Kidney glomerular epithelial cell (primary cell): ENCODE results near the gene CRLF1.

Experiments
- DNase-seq: peaks from one replicate; lab custom pipeline; 2025; lab: John Stamatoyannopoulos, UW

CRLF1 gene, protein sequence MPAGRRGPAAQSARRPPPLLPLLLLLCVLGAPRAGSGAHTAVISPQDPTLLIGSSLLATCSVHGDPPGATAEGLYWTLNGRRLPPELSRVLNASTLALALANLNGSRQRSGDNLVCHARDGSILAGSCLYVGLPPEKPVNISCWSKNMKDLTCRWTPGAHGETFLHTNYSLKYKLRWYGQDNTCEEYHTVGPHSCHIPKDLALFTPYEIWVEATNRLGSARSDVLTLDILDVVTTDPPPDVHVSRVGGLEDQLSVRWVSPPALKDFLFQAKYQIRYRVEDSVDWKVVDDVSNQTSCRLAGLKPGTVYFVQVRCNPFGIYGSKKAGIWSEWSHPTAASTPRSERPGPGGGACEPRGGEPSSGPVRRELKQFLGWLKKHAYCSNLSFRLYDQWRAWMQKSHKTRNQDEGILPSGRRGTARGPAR

DNA sequence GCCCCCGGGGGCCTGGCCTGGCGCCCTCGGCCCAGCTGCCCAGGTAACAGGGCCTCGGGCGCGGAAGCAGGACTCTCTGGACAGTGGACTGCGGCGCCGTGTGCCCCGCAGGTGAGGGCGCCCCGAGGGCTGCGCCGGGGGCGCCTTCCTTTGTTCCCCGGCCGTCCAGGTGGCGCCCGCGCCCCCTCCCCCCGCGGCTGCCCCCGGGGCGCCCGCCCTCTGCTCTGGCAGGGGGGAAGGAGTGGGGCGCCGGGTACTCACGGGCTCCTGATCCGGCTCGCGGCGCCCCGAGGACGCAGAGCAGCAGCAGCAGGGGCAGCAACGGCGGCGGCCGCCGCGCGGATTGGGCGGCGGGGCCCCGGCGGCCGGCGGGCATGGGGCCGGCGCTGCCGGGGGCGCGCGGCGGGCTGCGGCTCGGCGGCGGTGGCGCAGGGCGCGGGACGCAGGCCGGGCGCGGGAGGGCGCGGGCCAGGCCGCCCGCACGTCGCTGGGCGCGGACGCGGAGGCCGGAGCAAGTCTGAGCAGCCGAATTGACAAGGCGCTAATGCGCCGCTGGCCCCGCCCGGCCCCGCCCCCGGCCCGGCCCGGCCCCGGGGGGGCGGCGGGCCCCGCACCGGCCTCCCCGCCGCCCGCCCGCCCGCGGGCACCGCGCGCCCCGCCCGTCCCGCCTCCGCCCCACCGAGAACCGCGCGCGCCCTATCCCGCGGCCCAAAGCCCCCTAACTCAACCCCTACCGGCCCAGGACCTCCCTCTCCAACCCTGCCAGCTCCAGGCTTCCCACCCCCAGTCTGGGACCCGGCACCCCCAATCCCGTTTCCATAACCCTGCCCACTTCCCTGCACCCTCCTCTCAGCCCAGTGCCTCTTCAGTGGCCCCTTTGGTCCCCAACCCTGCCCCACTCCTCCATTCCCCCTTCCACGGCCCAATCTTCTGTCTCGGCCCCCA lies at the start of gene CRLF1:
TSS of gene CRLF1 (minus strand) at position 519 of the 945 bp plus-strand sequence. CDS start at position 376, 143 bp downstream.
- DNase-seq = no peak

DNA sequence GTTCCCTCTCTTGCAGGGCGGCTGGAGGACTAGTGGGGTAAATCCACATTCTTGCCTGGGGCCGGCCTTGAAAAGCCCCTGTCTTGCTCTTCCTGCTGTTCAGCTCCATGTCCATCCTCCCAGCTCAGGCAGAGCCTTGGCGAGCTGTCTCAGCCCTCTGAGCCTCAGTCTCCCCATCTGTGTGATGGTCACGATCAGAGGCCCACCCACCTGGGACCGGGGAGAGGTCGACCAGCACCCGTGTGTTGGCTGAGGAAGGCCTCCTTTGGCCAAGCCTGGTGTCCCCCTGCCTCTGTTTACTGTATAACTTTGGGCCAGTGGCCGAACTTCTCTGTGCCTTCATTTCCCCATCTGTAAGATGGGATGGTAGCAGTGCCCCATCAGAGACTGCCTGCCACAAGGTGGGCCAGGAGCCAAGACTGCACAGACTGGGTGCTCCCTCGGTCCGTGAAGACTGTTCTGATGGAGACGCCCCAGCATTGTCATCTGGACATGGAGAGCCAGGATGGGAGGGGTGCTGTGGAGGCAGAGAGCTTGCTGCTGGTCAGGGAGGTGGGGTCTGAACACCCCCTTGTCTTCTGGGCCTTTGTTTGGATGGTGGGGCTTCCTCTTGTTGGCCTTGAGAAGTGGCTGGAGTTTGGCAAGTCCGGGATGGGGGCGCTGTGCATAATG lies 48.7 kb upstream of the CRLF1 start:
- no peak for DNase-seq

DNA sequence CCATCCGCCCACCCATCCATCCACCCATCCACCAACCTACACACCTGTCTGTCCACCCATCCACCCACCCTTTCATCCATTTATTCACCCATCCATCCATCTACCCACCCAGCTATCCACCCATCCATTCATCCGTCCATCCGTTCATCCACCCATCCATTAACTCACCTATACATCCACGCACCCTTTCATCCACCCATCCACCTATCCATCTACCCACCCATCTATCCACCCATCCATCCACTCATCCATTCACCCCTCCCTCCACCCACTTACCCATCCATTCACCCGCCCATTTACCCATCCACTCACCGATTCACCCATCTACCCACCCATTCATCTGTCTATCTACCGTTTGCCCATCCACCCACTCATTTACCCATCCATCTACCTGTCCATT lies 47.9 kb upstream of the CRLF1 start:
- no peak for DNase-seq

DNA sequence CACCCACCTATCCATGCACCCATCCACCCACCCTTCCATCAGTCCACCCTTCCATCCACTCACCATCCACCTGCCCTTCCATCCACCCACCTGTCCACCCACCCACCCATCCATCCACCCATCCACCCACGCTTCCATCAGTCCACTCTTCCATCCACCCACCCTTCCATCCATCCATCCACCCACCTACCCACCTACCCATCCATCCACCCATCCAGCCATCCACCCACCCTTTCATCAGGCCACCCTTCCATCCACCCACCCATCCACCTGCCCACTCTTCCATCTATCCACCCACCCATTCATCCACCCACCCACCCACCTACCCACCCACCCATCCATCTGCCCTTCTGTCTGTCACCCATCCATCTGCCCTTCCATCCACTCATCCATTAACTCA lies 47.3 kb upstream of the CRLF1 start:
- DNase-seq = no peak

DNA sequence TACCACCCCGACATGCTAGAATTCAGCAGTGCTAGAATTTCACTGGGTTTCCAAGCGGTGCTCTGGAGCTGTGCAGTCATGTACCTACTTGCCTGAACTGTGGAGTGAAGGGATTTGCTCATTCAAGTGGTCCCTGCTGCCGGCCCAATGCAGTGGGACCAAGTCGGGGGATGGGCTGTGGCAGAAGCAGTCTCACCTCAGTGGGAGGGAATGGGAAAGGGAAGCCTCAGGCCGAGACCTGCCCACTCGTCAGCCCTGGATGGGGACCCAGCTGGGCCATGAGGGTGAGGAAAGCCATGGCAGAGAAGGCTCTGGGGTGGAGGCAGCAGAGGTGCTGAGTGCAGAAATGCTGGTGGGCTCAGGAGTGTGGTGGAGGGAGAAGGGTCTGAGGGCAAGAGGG lies 45.1 kb upstream of the CRLF1 start:
- no peak for DNase-seq

DNA sequence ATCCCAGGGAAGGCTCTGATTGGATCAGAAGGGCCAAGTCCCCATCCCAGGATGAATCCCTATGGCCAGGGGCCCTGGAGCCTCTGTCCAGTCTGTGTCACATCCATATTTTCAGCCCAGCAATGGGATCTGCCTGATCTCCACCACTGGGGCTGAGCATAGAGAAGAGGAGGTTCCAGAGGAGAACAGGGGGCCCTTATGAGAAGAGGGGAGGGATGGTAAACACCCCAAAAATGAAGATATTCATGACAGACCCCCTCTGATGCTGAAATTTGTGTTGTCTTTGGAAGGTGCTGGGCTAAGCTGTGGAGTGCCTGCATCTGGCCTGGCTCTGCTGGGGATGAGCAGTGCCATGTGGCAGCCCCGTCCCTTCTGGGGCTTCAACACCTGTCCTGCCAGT lies 44.7 kb upstream of the CRLF1 start:
- no peak for DNase-seq

DNA sequence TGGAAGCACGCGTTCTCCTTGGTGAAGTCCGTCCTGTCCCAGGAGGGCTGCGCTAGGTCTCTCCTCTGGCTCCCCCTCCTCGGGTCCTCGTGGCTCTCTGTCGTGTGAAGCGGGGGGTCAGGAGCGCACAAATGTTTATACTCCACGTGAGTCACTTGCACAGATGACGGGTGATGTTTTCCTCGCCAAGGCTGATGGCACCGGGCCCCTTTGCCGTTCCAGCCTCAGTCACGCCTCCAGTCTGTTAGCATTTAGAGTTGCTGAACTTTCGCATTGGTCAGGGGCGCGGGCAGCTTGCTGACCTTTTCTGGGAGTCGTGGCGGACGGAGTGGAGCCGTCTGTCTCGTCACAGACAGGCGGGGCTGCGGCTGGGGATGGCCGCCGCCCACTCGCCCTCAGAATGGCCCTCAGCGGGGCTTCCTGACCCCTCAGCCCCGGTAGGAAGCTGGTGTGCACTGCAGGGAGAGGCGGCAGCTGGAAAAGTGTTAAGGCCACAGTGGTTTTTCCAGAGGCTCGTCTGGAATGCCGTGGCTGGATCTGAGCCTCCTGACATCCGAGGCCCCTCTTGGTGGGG lies 44.0 kb upstream of the CRLF1 start:
- no peak for DNase-seq

DNA sequence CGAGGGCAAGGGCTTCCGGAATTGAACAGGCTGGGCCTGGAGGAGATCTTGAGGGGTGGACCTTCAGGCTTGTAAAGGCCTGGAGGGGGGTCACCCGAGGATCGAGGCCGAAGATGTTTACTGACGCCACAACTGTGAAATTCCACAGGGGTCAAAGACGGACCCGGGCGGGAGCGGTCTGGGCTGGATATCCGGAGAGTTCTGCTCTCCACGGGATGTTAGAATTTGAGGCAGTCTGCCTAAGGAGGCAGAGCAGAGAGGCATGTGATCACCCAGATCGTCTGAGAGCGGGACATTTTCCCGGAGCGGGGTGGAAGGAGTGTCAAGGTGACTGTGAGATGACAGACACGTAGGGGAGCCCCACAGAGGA lies 43.4 kb upstream of the CRLF1 start:
- no peak for DNase-seq

DNA sequence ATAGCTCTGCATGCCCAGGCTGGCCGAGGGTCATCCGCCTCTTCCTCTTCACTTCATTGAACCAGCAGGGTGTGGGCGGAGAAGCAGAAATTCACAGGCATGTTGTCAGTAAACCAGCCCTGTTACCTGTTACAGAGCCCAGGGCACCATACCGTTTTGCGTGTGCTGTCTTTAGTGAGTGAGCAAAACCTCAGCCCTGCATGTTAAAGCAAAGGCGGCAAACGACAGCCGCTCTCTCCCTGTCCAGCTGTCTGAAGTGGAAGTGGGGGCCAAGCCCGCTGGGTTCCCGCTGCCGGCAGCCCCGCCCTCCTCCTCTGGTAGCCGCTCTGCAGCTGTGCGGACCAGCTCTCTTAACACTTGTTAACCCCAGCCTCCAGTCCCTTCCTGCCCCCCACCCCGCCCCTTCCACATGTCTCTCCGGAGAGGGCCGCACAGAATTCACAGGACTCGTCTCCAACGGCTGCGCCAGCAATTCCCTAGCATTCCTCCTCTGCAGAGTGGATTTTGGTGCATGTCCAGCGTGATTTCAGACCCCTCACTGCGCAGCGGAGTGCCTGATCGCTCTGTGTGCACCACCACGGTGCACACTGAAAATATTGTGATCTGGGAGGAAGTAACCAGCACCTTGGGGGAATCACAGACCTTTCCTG lies 42.9 kb upstream of the CRLF1 start:
- DNase-seq = peak; percentile 15

DNA sequence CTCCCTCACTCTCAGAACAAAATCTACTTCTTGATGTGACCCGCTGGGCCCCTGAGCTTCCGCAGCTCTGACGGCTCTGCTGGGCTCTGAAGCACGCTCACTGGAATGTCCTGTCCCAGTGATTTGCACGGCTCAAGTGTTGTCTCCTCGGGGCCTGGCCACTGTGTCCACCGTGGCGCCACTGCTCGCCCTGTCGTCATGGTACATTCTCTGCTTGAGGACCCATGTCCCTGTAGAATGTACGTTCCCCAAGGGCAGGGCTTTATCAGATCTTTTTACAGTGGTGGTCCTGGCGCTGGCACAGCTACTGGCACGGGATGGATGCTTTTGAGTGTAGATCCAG lies 42.3 kb upstream of the CRLF1 start:
- no peak for DNase-seq

DNA sequence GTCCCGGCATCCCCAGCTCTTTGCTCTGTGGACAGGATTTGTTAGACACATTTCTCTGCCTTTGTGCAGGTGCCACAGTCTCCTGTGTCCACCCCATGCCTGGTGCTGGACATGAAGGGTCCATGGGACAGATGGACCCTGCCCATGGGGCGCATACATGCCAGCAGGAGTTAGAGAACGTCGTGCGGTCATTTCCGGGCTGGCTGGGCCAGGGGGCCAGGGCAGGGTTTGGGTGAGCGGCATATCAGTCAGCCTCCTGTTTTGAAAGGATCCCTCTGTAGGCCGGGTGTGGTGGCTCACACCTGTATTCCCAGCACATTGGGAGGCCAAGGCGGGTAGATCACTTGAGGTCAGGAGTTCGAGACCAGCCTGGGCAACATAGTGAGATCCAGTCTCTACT lies 41.2 kb upstream of the CRLF1 start:
- DNase-seq = no peak

DNA sequence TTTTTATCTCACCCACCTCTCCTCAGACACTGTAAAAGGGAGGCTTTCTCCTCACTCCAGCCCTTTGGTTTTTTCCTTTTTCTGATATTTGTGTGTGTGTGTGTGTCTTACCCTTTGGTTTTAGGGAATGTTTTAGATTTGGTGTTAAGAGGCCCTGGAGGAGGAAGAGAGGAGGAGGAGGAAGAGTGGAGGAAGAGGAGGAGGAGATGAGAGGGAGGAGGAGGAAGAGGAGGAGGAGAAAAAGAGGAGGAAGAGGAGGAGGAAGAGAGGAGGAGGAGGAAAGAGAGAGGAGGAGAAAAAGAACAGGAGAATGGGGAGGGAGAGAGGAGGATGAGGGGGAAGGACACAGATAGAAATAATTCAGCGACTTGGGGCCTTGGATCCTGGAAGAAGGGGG lies 40.8 kb upstream of the CRLF1 start:
- DNase-seq = no peak

DNA sequence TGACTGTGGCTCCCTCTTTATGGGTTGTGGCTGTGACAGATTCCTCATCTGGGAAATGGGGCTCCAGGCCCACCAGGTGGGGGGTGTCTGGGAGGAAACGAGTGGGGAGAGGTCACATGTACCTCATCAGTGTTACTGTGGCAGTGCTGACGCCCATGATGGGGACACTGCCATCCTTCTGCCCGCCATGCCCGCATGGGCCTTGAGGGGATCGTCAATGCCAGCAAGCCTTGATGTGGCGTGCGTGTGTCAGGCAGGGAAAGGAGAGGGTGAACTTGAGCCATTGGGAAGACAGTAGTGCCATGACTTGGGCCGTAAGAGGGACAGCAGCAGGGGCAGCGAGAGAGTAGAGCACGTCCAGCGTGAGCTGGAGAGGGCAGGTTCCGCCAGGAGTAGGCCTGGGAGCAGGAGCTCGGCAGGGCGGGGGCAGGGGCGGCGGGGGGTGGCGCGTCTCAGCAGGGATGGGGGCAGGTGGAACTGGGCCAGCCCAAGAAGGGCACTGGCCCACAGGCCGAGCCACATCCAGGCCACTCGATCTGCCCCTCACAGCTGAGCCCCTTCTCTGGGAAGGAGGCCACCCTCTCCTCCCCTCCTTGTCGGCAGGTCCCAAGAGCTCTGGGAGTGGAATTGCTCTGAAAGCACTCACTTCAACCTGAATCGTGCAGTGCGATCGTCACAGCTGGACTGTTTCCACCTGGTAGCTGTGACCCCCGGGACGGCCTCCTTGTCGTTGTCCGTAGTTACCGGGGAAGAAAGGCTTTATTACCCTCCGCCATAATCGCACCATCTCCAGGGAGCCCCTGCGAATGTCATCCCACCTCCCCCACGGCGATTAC lies 40.2 kb upstream of the CRLF1 start:
- no peak for DNase-seq

DNA sequence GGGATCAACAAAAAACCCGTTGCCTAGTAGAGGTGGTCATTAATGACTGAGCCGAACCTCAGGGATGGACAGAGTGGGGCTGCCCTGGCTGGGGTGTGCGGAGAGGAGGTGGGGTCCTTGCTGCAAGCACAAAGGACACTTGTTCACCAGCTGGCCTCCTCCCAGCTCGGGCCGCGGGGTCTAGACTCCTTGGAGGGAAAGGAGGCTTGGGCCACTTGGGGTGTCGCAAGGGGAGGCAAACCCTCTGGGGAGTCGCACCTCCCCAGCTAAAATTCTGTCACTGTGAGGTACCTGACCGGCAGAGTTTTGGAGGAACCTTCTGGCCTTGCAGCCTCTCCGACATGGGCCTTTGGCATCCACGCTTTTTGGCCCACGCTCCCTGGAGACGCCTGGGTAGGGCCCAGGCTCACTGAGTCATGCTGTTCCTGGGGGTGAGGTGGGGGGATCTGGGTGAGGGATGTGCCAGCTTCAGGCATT lies 38.5 kb upstream of the CRLF1 start:
- no peak for DNase-seq

DNA sequence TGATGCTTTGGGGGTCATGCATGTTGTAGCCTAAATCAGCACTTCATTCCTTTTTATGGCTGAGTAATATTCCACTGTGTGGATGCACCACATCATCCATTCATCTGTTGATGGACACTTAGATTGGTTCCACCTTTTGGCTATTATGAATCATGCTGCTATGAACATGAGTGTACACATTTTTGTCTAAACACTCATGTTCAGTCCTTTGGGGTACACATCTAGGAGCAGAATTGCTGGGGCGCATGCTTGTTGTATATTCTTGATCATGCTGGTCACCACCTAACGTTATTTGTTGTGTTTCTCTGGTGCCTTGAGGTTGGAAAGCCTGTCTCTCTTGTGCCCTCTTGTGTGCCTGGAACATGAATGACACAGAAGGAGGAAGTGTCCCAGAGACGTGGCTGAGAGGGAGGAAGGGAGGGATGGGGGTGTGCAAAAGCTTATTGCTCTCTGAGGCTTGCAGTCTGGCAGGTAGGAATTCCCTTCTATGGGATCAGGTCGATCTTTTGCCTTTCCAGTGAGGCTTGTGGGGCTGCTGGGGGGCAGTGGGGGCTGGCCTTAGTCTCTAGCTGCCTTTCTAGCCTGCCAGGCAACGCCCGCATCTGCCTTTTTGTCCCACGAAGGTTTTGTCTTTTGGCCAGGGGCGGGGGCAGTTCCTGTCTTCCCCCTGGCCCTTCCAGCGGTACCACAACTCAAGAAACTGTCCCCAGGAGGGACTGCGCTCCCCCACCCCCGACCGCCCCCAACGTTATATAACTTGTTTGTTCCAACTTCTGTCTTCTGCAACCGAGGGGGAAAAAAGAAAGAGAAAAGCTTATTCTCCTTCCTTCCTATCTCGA lies 37.8 kb upstream of the CRLF1 start:
- no peak for DNase-seq

DNA sequence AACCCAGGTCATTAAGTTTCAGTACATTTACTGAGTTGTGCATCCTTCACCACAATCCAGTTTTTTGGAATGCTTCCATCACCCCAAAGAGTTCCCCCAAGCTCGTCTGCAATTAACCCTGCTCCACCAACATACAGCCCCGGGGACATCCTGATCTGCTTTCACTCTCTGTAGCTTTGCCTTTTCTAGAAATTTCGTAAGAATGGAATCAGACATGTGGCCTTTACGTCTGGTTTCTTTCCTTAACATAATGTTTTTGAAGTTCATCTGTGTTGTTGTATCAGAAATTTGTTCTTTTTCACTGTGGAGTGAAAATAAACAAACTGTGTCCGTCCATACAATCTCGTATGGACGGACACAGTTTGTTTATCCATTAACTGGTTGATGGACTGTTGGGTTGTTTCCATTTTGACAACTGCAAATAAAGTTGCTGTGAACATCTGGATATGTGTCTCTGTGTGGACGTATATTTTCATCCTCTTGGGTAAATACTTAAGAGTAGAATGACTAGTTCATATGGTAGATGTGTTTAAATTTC lies 33.2 kb upstream of the CRLF1 start:
- DNase-seq = no peak

DNA sequence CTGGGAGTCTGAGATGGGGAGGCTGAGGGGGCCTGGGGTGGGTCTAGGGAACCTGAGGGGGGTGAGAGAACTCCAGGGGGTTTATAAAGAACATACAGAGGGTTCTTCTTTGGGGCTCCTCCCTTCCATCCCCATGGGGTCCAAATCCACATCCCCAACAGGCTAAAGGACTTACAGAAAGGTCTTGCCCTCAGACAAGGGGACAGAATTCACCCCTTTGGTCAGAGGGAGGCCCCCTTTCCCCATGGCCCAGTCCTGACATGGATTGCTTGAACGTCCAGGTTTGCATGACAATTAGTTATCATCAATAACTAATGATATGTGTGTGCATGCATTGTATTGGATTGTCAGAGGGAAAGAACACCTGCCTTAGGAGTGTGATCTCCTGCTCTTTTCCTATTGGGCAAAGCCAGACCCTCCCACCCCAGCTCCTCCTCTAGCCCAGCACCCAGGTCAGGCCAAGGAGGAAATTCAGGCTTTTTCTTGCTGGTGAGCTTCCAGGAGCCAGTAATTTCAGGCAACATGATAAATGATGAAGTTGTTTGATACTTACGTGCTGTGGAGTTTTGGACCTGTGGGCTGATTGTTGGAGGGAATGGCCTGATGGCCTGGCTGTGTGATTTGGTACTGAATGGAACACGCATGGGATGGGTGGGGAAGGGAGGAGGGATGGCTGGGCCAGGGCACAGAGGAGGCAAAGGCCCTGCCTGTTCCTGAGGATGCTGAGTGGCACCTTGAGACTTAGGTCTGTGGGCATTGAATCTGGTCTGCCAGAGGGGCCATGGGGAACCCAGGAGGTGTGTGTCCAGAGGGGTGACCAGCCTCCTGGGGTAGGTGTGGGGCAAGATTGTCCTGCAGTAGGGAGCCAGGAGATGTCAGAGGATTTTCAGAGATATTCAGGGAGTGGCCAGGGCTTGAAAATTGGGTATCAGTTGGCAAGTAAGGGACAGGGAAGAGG lies 31.4 kb upstream of the CRLF1 start:
- DNase-seq = no peak

DNA sequence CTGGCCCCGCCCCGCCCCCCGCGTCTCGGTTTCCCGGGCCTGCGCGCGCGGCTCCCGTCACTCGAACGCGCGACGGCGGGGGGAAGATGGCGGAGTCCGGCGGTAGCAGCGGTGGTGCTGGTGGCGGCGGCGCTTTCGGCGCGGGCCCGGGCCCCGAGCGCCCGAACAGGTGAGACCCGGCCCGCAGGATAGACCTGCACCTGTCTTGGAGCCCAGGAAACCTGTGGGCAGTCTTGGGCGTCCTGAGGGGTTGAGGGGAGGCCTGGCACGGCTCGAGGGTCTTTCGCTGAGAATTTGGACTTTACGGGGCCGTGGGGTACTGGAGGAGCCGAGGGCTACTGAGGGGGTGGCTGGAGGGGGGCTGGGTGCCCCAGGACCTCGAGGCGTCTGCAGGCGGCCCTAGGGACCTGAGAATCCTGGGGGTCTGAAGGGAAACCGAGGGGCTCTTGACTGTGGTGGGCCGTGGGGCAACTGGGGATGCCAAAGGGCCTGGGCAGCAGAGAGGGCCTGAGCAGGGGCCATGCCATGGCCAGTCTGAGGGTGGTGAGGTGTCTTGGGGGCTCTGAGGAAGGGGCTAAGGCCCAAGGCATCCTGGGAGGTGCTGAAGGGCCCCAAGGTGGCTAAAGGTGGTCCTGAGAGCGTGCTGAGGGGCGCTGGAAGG lies 30.5 kb upstream of the CRLF1 start, which contains the start of gene KLHL26:
TSS of gene KLHL26 (plus strand) at position 60 of the 661 bp plus-strand sequence. CDS start at position 87, 27 bp downstream.
- no peak for DNase-seq
